ENCODE measurements around the gene RITA1.

The RITA1 gene

GRCh38 chr12:113221997-113222729 lies 36.6 kb downstream of the RITA1 start:
- Histone ChIP-seq H3K9me3 (no peaks in the 10 kb centered on the region), H3K4me1 (no peaks in the 10 kb centered on the region)
- no peak for DNase-seq

GRCh38 chr12:113222730-113223531 lies 37.4 kb downstream of the RITA1 start:
- Histone ChIP-seq H3K36me3 (peaks cover 2% of the 10 kb centered on the region), H3K4me1 (no peaks in the 10 kb centered on the region), H3K27me3 (no peaks in the 10 kb centered on the region), H3K9me3 (no peaks in the 10 kb centered on the region), H3K4me3 (ENCODE audit: low read depth, low read length) (peak overlapping the region; percentile 93)
- DNase-seq, result no peak
- no peak for TF ChIP-seq CTCF (IDR thresholded peaks at IDR 0.05; ENCODE audit: low read depth, low read length)

More at GRCh38 chr12:113221997-113222729, 36.6 kb downstream of the RITA1 start:
- H3K36me3 ChIP-seq, result no peaks in the 10 kb centered on the region
- no peak for TF ChIP-seq CTCF (IDR thresholded peaks at IDR 0.05; ENCODE audit: low read depth, low read length)
- H3K4me3 ChIP-seq (ENCODE audit: low read depth, low read length), result peak overlapping the region; percentile 93
- H3K27me3 ChIP-seq, result no peaks in the 10 kb centered on the region

- no peak for TF ChIP-seq CTCF (IDR thresholded peaks at IDR 0.05; ENCODE audit: low read depth, low read length)
- Histone ChIP-seq H3K27me3 (no peaks in the 10 kb centered on the region), H3K4me3 (ENCODE audit: low read depth, low read length) (no peak overlapping the region), H3K36me3 (peaks cover 7% of the 10 kb centered on the region), H3K9me3 (no peaks in the 10 kb centered on the region), H3K4me1 (no peaks in the 10 kb centered on the region)
- no peak for DNase-seq
These were observed 39.4 kb downstream of the RITA1 start for GRCh38 chr12:113224955-113225354.

GRCh38 chr12:113226696-113227568 lies 41.4 kb downstream of the RITA1 start:
- Histone ChIP-seq H3K36me3 (peaks cover 22% of the 10 kb centered on the region), H3K4me1 (no peaks in the 10 kb centered on the region), H3K4me3 (ENCODE audit: low read depth, low read length) (no peak overlapping the region), H3K27me3 (no peaks in the 10 kb centered on the region), H3K9me3 (no peaks in the 10 kb centered on the region)
- DNase-seq, result no peak
- no peak for TF ChIP-seq CTCF (IDR thresholded peaks at IDR 0.05; ENCODE audit: low read depth, low read length)

- H3K36me3 ChIP-seq, result peaks cover 31% of the 10 kb centered on the region
- no peak for DNase-seq
- H3K4me1 ChIP-seq, result no peaks in the 10 kb centered on the region
- H3K9me3 ChIP-seq, result no peaks in the 10 kb centered on the region
- H3K27me3 ChIP-seq, result no peaks in the 10 kb centered on the region
- no peak overlapping the region for H3K4me3 ChIP-seq (ENCODE audit: low read depth, low read length)
- no peak for TF ChIP-seq CTCF (IDR thresholded peaks at IDR 0.05; ENCODE audit: low read depth, low read length)
These were observed 42.3 kb downstream of the RITA1 start for GRCh38 chr12:113227686-113228391.
